Stimulated activated naive CD8-positive, alpha-beta T cell treated with anti-CD3 and anti-CD28 coated beads, Interleukin-15, Interleukin-2, amounts not matched to agents 100 ng/mL and 50 ng/mL, for 24 hours (primary cell): ENCODE measurements around the gene POLD2.
A peak's percentile ranks its signal among the peaks of the same experiment; 100 is the strongest.
"Not testable (repeated sequence)": the region's sequence is repeated elsewhere in the genome, so short reads cannot be mapped to it uniquely, and the experiment has no call there.

Experiments used
- H3K27ac Mint-ChIP-seq: one replicate; pipeline ENCODE4 v1.8.0; 2021; ENCODE audit warnings: mild to moderate bottlenecking, mixed read lengths
- H3K27me3 Mint-ChIP-seq: one replicate; pipeline ENCODE4 v1.8.0; 2021; ENCODE audit warnings: mixed read lengths
- H3K36me3 Mint-ChIP-seq: one replicate; pipeline ENCODE4 v1.8.0; 2021; ENCODE audit warnings: low read depth, mixed read lengths
- H3K4me1 Mint-ChIP-seq: one replicate; pipeline ENCODE4 v1.8.0; 2021; ENCODE audit warnings: low read depth, mixed read lengths
- H3K4me3 Mint-ChIP-seq: one replicate; pipeline ENCODE4 v1.8.0; 2021; ENCODE audit warnings: mild to moderate bottlenecking, mixed read lengths
- H3K9me3 Mint-ChIP-seq: one replicate; pipeline ENCODE4 v1.8.0; 2021; ENCODE audit warnings: mixed read lengths

POLD2 gene

GRCh38 chr7:44131173-44132029 is 8.1 kb upstream of the POLD2 start:
- peaks cover 4% of the 10 kb centered on the region for H3K36me3 Mint-ChIP-seq
- no peak overlapping the region for H3K27ac Mint-ChIP-seq
- H3K4me3 Mint-ChIP-seq, result no peak overlapping the region
- no peaks in the 10 kb centered on the region for H3K4me1 Mint-ChIP-seq
- no peaks in the 10 kb centered on the region for H3K27me3 Mint-ChIP-seq
- H3K9me3 Mint-ChIP-seq, result no peaks in the 10 kb centered on the region

GRCh38 chr7:44128721-44129582 is 5.6 kb upstream of the POLD2 start:
- Mint-ChIP-seq H3K4me1 (peaks cover 3% of the 10 kb centered on the region), H3K27ac (no peak overlapping the region), H3K27me3 (no peaks in the 10 kb centered on the region), H3K4me3 (no peak overlapping the region), H3K36me3 (peaks cover 4% of the 10 kb centered on the region), H3K9me3 (no peaks in the 10 kb centered on the region)

- peaks cover 11% of the 10 kb centered on the region for H3K36me3 Mint-ChIP-seq
- no peaks in the 10 kb centered on the region for H3K9me3 Mint-ChIP-seq
- peaks cover 12% of the 10 kb centered on the region for H3K4me1 Mint-ChIP-seq
- H3K27me3 Mint-ChIP-seq, result no peaks in the 10 kb centered on the region
- H3K27ac Mint-ChIP-seq, result no peak overlapping the region
- H3K4me3 Mint-ChIP-seq, result no peak overlapping the region
These were observed 3.8 kb upstream of the POLD2 start for GRCh38 chr7:44127161-44127560.

- not testable (repeated sequence) for H3K27ac Mint-ChIP-seq, H3K9me3 Mint-ChIP-seq, H3K4me3 Mint-ChIP-seq, H3K27me3 Mint-ChIP-seq
- Mint-ChIP-seq H3K4me1 (peaks cover 17% of the 10 kb centered on the region), H3K36me3 (peaks cover 12% of the 10 kb centered on the region)
These were observed 3.2 kb upstream of the POLD2 start for GRCh38 chr7:44126574-44126973.

GRCh38 chr7:44124822-44125202 is 1.5 kb upstream of the POLD2 start:
- Mint-ChIP-seq H3K36me3 (peaks cover 29% of the 10 kb centered on the region), H3K4me1 (peaks cover 35% of the 10 kb centered on the region), H3K27me3 (no peaks in the 10 kb centered on the region), H3K4me3 (peak overlapping the region; percentile 40), H3K27ac (no peak overlapping the region), H3K9me3 (no peaks in the 10 kb centered on the region)

- Mint-ChIP-seq H3K4me3 (peak overlapping the region; percentile 90), H3K4me1 (peaks cover 44% of the 10 kb centered on the region), H3K36me3 (peaks cover 47% of the 10 kb centered on the region), H3K9me3 (no peaks in the 10 kb centered on the region), H3K27ac (peak overlapping the region; percentile 77), H3K27me3 (no peaks in the 10 kb centered on the region)
These were observed 819 bp downstream of the POLD2 start for GRCh38 chr7:44122529-44122928.

- H3K4me1 Mint-ChIP-seq, result peaks cover 44% of the 10 kb centered on the region
- peak overlapping the region; percentile 90 for H3K4me3 Mint-ChIP-seq
- H3K27me3 Mint-ChIP-seq, result no peaks in the 10 kb centered on the region
- H3K36me3 Mint-ChIP-seq, result peaks cover 47% of the 10 kb centered on the region
- peak overlapping the region; percentile 77 for H3K27ac Mint-ChIP-seq
- no peaks in the 10 kb centered on the region for H3K9me3 Mint-ChIP-seq
These were observed 1.5 kb downstream of the POLD2 start for GRCh38 chr7:44121761-44122420.

- peaks cover 51% of the 10 kb centered on the region for H3K36me3 Mint-ChIP-seq
- peaks cover 44% of the 10 kb centered on the region for H3K4me1 Mint-ChIP-seq
- H3K27me3 Mint-ChIP-seq, result no peaks in the 10 kb centered on the region
- no peak overlapping the region for H3K4me3 Mint-ChIP-seq
- H3K9me3 Mint-ChIP-seq, result no peaks in the 10 kb centered on the region
- H3K27ac Mint-ChIP-seq, result peak overlapping the region; percentile 38
These were observed 3.0 kb downstream of the POLD2 start for GRCh38 chr7:44120395-44120794.

GRCh38 chr7:44119829-44120380 is 3.4 kb downstream of the POLD2 start:
- Mint-ChIP-seq H3K4me1 (peaks cover 44% of the 10 kb centered on the region), H3K9me3 (no peaks in the 10 kb centered on the region), H3K36me3 (peaks cover 51% of the 10 kb centered on the region), H3K4me3 (no peak overlapping the region), H3K27me3 (no peaks in the 10 kb centered on the region), H3K27ac (peak overlapping the region; percentile 38)

GRCh38 chr7:44117801-44118429 is 5.4 kb downstream of the POLD2 start:
- H3K27me3 Mint-ChIP-seq, result no peaks in the 10 kb centered on the region
- peaks cover 58% of the 10 kb centered on the region for H3K36me3 Mint-ChIP-seq
- no peak overlapping the region for H3K4me3 Mint-ChIP-seq
- no peak overlapping the region for H3K27ac Mint-ChIP-seq
- H3K9me3 Mint-ChIP-seq, result no peaks in the 10 kb centered on the region
- peaks cover 39% of the 10 kb centered on the region for H3K4me1 Mint-ChIP-seq

- Mint-ChIP-seq H3K36me3 (peaks cover 50% of the 10 kb centered on the region), H3K4me3 (no peak overlapping the region), H3K9me3 (no peaks in the 10 kb centered on the region), H3K27me3 (no peaks in the 10 kb centered on the region), H3K4me1 (peaks cover 31% of the 10 kb centered on the region), H3K27ac (no peak overlapping the region)
These were observed 6.3 kb downstream of the POLD2 start for GRCh38 chr7:44116789-44117666.

- H3K27ac Mint-ChIP-seq, result no peak overlapping the region
- peaks cover 48% of the 10 kb centered on the region for H3K36me3 Mint-ChIP-seq
These were observed 7.1 kb downstream of the POLD2 start for GRCh38 chr7:44116087-44116788.

More at GRCh38 chr7:44116087-44116788, 7.1 kb downstream of the POLD2 start:
- H3K9me3 Mint-ChIP-seq, result no peaks in the 10 kb centered on the region
- no peaks in the 10 kb centered on the region for H3K27me3 Mint-ChIP-seq
- no peak overlapping the region for H3K4me3 Mint-ChIP-seq
- peaks cover 24% of the 10 kb centered on the region for H3K4me1 Mint-ChIP-seq
